Measurements from ENCODE around the gene PDGFC. TPM values are rescaled to one million over a fixed set of nuclear protein-coding genes. Genes with fewer than 3 reads are reported as not detected.

PDGFC gene
- total and polyA plus RNA-seq, 2 of the 13 experiments (the other 11 are each of a cell fraction or from before 2014, with no cell fraction given): 4.6 to 9.1 TPM

DNA sequence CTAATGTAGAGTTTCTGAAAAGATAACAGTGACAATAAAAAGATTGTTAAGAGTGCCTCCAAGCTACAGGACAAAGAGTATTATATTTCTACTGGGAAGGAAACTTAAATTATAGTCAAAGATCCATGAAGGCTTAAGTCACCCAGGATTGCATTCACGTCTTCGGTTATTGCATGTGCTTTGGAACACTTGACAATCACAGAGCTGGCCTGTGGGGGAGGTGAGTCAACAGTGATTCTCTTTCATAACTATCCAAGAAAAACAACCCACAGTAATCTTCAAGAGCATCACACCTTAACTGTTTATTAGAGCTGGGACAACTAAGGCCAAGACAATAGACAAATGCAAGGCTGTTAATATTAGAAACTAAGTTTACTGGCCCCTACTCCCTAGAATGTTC lies 40.3 kb downstream of the PDGFC start (continued):
- TF ChIP-seq, protein P1, sequence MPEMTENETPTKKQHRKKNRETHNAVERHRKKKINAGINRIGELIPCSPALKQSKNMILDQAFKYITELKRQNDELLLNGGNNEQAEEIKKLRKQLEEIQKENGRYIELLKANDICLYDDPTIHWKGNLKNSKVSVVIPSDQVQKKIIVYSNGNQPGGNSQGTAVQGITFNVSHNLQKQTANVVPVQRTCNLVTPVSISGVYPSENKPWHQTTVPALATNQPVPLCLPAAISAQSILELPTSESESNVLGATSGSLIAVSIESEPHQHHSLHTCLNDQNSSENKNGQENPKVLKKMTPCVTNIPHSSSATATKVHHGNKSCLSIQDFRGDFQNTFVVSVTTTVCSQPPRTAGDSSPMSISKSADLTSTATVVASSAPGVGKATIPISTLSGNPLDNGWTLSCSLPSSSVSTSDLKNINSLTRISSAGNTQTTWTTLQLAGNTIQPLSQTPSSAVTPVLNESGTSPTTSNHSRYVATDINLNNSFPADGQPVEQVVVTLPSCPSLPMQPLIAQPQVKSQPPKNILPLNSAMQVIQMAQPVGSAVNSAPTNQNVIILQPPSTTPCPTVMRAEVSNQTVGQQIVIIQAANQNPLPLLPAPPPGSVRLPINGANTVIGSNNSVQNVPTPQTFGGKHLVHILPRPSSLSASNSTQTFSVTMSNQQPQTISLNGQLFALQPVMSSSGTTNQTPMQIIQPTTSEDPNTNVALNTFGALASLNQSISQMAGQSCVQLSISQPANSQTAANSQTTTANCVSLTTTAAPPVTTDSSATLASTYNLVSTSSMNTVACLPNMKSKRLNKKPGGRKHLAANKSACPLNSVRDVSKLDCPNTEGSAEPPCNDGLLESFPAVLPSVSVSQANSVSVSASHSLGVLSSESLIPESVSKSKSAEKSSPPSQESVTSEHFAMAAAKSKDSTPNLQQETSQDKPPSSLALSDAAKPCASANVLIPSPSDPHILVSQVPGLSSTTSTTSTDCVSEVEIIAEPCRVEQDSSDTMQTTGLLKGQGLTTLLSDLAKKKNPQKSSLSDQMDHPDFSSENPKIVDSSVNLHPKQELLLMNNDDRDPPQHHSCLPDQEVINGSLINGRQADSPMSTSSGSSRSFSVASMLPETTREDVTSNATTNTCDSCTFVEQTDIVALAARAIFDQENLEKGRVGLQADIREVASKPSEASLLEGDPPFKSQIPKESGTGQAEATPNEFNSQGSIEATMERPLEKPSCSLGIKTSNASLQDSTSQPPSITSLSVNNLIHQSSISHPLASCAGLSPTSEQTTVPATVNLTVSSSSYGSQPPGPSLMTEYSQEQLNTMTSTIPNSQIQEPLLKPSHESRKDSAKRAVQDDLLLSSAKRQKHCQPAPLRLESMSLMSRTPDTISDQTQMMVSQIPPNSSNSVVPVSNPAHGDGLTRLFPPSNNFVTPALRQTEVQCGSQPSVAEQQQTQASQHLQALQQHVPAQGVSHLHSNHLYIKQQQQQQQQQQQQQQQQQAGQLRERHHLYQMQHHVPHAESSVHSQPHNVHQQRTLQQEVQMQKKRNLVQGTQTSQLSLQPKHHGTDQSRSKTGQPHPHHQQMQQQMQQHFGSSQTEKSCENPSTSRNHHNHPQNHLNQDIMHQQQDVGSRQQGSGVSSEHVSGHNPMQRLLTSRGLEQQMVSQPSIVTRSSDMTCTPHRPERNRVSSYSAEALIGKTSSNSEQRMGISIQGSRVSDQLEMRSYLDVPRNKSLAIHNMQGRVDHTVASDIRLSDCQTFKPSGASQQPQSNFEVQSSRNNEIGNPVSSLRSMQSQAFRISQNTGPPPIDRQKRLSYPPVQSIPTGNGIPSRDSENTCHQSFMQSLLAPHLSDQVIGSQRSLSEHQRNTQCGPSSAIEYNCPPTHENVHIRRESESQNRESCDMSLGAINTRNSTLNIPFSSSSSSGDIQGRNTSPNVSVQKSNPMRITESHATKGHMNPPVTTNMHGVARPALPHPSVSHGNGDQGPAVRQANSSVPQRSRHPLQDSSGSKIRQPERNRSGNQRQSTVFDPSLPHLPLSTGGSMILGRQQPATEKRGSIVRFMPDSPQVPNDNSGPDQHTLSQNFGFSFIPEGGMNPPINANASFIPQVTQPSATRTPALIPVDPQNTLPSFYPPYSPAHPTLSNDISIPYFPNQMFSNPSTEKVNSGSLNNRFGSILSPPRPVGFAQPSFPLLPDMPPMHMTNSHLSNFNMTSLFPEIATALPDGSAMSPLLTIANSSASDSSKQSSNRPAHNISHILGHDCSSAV (CRISPR knock-in tag; IDR thresholded peaks at IDR 0.05; ENCODE audit: borderline replicate concordance): no peak
- TF ChIP-seq ZSCAN12 (CRISPR knock-in tag; IDR thresholded peaks at IDR 0.05) (no peak), KDM3A (CRISPR knock-in tag; IDR thresholded peaks at IDR 0.05; ENCODE audit: low read depth) (no peak), MTA1 (CRISPR knock-in tag; IDR thresholded peaks at IDR 0.05; ENCODE audit: borderline replicate concordance) (no peak), ZMYM3 (CRISPR knock-in tag; IDR thresholded peaks at IDR 0.05) (no peak), ZNF260 (CRISPR knock-in tag; IDR thresholded peaks at IDR 0.05; ENCODE audit: borderline replicate concordance, low read depth) (no peak), ZNF720 (CRISPR knock-in tag; IDR thresholded peaks at IDR 0.05) (no peak), ZSCAN30 (CRISPR knock-in tag; IDR thresholded peaks at IDR 0.05) (no peak), ZNF33A (CRISPR knock-in tag; IDR thresholded peaks at IDR 0.05; ENCODE audit: borderline replicate concordance) (no peak), IRF9 (CRISPR knock-in tag; IDR thresholded peaks at IDR 0.05; ENCODE audit: borderline replicate concordance) (no peak)
- TF ChIP-seq, protein P2, sequence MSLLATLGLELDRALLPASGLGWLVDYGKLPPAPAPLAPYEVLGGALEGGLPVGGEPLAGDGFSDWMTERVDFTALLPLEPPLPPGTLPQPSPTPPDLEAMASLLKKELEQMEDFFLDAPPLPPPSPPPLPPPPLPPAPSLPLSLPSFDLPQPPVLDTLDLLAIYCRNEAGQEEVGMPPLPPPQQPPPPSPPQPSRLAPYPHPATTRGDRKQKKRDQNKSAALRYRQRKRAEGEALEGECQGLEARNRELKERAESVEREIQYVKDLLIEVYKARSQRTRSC (CRISPR knock-in tag; IDR thresholded peaks at IDR 0.05; ENCODE audit: low read depth): no peak
- TF ChIP-seq, protein P3, sequence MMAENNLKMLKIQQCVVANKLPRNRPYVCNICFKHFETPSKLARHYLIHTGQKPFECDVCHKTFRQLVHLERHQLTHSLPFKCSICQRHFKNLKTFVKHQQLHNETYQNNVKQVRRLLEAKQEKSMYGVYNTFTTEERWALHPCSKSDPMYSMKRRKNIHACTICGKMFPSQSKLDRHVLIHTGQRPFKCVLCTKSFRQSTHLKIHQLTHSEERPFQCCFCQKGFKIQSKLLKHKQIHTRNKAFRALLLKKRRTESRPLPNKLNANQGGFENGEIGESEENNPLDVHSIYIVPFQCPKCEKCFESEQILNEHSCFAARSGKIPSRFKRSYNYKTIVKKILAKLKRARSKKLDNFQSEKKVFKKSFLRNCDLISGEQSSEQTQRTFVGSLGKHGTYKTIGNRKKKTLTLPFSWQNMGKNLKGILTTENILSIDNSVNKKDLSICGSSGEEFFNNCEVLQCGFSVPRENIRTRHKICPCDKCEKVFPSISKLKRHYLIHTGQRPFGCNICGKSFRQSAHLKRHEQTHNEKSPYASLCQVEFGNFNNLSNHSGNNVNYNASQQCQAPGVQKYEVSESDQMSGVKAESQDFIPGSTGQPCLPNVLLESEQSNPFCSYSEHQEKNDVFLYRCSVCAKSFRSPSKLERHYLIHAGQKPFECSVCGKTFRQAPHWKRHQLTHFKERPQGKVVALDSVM (CRISPR knock-in tag; IDR thresholded peaks at IDR 0.05): no peak
- TF ChIP-seq, protein P4, sequence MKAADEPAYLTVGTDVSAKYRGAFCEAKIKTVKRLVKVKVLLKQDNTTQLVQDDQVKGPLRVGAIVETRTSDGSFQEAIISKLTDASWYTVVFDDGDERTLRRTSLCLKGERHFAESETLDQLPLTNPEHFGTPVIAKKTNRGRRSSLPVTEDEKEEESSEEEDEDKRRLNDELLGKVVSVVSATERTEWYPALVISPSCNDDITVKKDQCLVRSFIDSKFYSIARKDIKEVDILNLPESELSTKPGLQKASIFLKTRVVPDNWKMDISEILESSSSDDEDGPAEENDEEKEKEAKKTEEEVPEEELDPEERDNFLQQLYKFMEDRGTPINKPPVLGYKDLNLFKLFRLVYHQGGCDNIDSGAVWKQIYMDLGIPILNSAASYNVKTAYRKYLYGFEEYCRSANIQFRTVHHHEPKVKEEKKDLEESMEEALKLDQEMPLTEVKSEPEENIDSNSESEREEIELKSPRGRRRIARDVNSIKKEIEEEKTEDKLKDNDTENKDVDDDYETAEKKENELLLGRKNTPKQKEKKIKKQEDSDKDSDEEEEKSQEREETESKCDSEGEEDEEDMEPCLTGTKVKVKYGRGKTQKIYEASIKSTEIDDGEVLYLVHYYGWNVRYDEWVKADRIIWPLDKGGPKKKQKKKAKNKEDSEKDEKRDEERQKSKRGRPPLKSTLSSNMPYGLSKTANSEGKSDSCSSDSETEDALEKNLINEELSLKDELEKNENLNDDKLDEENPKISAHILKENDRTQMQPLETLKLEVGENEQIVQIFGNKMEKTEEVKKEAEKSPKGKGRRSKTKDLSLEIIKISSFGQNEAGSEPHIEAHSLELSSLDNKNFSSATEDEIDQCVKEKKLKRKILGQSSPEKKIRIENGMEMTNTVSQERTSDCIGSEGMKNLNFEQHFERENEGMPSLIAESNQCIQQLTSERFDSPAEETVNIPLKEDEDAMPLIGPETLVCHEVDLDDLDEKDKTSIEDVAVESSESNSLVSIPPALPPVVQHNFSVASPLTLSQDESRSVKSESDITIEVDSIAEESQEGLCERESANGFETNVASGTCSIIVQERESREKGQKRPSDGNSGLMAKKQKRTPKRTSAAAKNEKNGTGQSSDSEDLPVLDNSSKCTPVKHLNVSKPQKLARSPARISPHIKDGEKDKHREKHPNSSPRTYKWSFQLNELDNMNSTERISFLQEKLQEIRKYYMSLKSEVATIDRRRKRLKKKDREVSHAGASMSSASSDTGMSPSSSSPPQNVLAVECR (CRISPR knock-in tag; IDR thresholded peaks at IDR 0.05; ENCODE audit: borderline replicate concordance): no peak

All from HepG2 (cell line).